CD1c-positive myeloid dendritic cell (primary cell): ENCODE data around the gene ASPDH.
A peak's percentile ranks its signal among the peaks of the same experiment; 100 is the strongest.

ENCODE experiments used
- DNase-seq: peaks from one replicate; pipeline ENCODE4 v3.0.0-alpha.2; 2016; ENCODE audit errors: extremely low spot score

Gene ASPDH

DNA sequence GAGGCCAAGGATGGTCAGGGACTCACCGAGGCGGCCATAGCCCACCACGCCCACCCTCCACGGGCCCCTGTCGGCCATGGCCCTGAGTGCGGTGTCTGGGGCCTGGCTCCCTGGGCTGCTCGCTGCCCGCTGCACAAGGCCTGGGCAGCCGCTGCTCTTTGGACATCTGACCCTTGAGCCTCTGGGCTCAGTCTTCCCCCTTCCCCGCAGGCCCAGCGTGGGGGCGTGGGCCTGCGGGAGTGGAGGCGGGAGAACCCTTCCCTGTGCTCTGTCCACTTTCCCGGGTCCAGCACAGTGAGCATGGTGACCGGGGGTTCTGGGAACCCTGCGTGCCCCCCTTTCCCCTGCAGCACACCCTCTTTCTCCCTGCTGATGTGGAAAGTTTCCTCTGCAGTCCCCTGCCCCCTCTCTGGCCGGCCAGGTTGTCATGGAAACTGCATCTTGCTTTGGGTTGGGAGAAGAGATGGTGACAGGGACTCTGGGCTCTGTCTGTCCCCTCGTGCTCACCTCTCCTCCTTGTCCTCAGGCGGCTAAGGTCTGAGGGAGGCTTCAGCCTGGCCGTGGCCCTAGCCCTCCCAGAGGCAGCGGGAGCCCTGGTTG lies at the start of gene ASPDH:
Gene ASPDH, minus strand, starts transcription at position 168 of the 600 bp plus-strand sequence. Its CDS starts 90 bp downstream, at position 78.
- no peak for DNase-seq

DNA sequence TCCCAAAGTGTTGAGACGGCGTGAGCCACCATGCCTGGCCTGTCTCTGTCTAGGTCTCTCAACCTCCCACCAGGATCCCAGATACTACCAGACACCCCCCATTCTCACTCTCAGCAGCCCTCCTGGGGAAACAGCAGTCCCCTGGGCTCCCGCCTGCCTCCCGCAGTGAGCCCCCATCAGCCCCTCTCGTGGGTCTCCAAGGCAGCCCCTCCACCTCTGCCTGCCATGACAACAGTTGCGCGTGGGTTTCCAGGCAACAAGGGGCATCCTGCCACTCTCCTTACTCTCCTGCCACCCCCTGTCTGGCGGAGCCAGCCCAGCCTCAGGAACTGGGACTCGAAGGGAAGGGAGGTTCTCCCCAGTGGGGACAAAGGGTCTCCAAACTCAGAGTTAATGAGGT lies 49.3 kb upstream of the ASPDH start:
- DNase-seq, result no peak

DNA sequence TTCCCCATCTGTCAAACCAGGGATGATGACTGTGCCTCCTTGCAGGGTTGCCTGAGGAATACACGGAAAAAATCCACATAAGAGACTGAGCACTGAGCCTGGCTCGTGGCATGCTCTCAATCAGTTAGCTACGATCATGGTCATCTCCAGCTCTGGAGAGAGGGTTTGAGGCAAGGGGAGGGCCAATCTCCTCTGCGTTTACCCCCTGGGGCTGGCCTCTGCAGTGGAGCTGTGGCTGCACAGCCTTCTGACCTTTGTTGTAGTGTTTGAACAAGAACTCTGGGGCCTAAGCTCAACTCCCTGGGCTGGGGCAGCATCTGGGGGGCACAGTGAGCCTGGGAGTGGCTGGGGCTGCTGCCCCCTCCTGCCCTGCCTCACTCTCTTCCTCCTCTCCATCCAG lies 48.6 kb upstream of the ASPDH start:
- DNase-seq, result no peak

DNA sequence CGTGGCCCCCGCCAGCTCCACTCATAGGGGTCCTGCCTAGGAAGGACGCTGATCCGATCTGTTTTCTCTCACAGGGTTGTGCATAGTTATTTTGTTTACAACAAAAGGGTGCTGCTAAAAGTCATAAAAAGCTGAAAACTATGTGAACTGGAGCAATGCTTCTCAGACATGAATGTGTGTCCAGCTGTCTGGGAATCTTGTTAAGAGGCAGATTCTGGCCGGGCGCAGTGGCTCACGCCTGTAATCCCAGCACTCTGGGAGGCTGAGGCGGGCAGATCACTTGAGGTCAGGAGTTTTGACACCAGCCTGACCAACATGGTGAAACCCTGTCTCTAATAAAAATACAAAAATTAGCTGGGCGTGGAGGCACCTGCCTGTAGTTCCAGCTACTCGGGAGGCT lies 45.9 kb upstream of the ASPDH start:
- DNase-seq, result no peak

DNA sequence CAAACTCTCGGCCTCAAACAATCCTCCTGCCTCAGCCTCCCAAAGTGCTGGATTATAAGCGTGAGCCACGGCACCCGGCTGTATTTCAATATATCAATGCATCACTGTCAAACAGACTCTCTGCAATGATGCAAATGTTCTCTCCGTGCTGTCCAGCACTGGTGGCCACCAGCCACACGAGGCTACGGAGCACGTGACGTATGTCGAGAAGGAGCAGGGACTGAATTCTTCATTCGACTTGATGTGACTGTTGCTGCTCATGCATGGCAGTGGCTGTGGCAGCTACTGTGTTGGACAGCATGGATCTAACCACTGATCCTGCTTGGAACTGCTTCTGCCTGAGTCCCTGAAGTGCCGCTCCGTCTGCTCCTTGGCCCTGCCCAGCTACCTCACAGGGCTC lies 44.7 kb upstream of the ASPDH start:
- no peak for DNase-seq

DNA sequence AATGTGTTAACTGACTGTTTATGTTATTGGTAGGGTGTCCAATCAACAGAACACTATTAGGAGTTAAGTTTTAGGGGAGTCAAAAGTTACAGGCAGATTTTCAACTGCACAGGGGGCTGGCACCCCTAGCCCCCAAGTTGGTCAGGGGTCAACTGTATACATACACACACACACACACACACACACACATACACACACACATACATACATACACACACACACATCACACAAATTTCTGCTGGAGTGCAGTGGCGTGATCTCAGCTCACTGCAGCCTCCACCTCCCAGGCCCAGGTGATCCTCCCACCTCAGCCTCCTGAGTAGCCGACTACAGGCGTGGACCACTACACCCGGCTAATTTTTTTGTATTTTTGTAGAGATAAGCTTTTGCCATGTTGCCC lies 44.3 kb upstream of the ASPDH start:
- DNase-seq, result no peak

DNA sequence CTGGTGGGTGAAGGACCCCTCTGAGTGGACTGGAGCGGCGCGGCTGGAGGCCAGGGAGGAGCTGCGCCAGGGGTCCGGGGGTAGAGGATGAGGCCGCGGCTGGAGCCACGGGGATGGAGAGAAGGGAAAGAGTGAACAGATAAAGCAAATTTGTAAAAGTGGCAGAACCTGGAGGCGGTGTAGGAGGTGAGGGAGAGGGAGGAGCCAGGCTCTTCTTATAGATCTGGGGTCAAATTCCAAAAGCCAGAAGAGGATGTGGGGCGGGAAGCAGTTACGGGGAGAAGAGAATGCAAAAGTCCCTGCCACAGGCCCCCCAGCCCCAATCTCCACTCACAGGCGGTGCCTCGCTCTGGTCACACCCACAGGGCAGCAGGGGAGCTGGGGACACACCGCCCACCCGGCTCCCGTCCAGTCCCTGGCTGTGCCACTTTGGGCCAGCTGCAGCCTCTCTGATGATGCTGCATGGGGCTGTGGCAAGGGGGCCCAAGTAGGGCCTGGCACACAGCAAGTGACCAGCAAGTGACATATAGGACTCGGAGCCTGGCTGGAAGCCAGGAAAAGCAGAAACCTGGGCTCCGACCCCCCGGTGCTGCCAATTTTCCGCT lies 43.4 kb upstream of the ASPDH start:
- DNase-seq, result no peak

DNA sequence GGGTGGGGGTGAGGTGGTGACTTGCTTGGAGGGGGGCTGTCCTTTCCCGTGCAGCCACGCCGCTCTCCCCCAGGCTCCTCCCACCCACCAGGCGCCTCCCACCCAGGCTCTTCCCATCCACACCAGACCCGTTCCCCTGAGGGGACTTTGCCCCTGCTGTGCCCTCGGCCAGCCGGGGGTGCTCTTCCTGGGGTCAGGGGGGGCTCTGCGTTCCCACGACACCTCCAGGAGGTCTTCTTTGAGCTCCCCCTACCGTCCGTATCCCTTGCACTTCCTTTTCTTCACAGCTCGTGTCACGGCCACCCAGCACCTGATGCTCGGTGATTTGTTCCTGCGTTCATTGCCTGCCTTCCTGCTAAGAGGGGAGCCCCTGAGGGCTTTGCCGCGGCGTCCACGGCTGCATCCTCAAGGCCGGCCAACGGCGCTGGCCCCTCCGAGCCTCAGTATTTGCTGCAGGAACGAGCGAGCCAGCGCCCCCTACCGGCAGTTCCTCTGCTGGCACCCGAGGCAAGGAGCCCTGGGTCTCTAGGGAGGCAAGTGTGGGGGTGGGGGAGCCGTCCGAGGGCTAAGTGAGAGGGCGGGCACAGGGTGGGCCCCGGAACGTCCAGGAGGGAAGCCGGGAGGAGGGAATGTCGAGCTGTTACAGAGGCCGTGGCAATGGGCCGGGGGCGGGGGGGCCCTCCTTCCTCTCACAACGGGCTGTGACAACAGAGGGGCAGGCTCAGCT lies 42.7 kb upstream of the ASPDH start:
- DNase-seq, result peak; percentile 72

DNA sequence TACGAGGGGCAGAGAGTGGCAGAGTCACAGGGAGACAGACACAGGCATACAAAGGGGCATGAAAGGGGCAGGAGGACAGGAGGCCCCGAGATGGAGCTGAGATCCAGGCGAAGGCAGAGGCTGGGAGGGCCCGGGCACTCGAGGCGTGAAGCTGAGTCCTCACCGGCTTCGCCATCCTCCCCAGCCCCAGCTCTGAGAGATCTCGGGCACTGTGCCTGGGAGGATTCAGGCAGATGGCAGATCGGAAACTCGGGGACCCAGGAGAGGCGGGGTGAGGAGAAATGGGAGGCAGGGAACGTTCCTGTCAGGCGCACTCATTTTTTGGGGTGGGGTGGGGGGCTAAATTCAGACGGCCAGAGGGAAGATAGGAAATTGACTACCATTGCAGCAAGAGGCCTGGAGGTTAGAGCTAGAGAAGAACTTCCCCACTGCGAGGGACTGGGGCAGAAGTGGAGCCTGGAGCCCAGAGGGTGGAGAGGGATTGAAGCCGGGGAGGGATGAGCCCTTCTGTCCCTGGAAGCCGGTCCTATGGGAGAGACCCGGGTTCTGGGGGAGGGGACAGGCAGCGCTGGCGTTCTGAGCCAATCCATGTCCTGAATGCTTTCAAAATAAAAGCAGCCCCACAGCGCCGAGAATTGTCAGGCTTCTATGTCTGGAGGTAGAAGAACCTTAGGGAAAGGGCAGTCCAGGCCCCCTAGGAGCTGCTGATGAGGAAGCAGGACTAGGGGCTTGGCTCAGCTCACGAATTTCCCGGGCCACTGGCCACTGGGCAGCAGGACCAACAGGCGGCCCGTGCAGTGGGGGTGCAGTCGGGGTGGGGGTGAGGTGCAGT lies 42.0 kb upstream of the ASPDH start:
- DNase-seq, result no peak

DNA sequence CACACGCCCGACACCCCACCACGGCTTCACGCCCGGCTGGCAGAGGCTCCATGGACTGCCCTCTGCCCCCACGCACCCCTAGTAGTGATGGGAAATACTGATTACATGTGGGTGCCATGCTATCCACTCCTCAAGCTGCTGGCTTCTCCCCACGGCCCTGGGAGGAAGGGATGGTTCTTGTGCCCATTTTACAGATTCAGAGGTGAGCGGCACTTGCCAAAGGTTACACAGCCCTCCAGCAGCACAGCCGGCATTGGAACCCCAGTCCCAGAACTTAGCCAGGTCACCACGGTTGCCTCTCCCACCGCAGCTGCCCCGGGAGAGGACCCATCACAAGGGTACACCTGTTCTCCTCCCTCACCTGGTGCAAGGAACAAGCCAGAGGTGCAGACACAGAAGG lies 41.3 kb upstream of the ASPDH start:
- DNase-seq, result no peak

DNA sequence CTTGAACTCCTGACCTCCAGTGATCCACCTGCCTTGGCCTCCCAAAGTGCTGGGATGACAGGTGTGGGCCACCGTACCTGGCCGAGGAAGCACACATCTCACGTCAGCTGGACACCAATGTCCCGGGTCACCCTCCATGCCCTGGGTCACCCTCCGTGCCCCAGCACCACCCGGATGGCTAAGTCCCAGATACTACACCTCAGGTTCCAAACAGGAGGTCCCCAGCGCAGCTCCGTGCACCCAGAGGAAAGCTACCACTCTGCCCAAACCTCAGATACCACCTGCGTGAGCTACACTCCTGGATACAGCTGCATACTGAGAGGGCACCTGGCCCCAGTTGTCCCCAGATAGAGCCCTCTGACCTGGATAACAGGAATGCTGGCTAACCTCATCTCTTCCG lies 40.5 kb upstream of the ASPDH start:
- DNase-seq, result no peak

DNA sequence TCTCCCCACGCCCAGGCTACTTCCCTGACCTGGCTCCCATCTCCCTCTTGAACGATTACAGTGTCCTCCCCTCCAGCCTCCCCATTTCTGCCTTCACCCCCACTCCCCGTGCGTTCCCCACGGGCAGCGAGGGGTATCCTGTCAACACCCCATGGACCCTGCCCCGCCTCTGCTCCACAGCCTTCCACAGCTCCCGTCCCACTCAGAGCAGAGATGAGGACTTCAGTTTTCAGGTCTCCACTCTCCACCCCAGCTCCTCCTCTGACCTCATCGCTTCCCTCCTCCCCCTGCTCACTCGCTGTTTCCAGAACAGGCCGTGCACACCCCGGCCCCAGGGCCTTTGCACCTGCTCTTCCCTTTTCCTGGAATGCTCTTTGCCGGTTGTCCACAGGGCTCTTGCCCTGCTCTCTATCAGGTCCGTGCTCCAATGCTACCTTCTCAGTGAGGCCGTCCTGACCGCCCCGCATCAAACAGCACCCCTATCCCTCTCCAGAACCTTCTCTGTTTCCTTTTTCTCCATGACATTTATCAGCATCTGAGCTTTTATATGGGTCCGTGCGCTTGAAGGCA lies 39.5 kb upstream of the ASPDH start:
- no peak for DNase-seq

DNA sequence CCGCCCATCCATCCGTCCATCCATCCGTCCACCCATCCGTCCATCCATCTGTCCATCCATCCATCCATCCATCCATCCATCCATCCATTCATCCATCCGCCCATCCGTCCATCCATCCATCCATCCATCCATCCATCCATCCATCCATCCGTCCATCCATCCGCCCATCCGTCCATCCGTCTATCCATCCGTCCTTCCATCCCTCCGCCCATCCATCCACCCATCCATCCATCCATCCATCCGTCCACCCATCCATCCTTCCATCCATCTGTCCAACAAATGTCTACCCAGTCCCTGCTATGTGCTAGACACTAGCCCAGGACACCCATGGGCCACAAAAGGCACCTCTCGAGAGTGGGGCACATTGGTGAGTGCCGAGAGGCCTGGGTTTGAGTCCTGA lies 38.8 kb upstream of the ASPDH start:
- DNase-seq, result no peak

DNA sequence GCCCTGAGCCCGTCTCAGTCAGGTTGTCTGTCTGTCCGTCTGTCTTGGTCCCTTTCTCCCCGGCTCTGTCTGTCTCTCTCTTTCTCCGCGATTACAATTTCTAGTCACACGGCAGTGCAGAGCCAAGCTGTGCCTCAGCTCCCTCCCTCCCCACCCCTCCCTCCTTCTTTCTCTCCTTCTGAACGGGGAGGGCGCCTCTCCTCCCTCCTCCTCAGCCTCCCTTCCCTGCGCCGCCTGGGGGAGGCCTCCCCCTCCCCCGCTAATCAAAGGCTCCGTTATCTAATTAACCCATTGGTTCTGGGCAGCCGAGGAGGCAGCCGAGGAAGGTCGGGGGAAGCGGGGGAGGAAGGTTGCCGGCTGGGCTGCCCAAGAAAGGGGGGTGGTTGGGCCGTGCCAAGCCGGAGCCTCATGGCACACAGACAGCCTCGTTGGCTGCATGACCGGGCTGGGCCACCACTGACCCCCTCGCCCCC lies 38.0 kb upstream of the ASPDH start:
- no peak for DNase-seq

DNA sequence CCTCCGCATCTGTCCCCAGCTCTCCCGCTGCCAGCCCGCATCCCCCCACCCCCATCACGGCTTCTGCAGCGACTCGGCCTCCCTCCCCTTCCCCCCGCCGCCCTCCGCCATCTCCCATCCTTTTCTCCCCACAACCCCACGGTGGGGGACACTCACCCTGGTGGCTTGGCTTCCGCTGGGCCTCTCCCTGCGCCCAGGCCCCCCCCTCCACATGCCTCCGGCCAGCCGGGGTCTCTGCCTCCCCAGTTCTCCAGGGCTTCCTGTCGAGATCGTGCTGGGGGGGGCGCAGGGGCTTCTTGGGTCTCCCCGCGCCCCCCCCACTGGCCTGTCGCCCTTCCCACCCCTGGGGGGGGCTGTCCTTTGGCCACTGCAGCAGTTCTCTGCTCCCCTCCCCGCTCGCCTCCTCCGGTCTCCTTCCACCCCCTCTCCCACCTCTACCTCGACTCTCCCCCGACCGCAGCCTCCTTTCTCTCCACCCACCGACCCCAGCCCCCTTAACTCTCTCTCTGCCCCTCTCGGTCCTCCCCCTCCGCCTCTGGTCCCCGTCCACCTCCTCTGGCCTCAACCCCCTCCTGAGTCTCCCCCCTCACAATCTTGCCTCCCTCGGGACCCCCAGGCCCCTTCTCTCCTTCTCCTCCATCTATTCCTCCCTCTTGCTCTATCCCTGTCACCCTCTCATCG lies 37.5 kb upstream of the ASPDH start:
- DNase-seq, result no peak

DNA sequence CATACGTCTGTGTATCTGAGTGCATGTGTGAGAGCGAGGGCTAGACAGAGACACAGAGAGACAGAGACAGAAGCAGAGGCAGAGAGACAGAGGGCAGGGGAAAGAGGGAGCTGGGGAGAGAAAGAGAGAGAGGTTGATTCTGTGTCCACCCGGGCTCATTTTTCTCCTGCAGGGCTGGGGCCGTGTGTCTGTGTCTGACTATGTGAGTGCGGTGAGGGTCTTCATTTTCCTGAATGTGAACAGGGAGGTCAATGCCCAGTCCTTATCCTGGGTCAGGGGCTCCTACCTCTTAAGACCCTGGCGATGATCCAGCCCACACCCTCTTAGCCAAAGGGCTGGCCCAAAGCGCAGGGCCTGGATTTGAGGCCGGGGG lies 36.9 kb upstream of the ASPDH start:
- DNase-seq, result no peak

DNA sequence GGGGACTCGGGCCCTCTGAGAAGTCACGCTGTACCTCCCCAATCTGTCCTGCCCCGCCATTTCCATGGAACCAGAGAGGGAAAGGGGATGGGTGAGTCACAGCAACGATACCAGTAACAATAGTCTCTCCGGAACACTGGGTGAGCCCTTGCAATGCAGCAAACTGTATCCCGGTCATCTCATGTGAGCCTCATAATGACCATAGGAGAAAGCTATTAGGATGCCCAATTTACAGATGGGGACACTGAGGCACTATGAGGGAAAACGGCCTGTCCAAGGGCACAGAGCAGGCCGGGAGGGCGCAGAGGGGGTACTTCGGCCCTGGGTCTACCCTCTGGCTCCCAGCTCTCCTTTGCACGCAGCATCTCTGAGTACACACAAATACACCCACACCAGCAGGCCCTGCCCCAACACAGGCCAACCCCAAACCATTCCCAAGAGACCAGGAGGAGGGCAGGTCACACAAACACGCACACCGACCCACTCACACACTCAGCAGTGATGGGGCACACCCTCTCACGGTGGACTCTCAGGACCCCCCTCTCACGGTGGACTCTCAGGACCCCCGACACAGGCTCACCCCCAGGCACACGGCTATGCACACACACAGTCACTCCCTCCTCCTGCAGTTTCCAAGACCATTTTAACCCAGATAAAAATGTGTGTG lies 36.3 kb upstream of the ASPDH start:
- DNase-seq, result no peak

DNA sequence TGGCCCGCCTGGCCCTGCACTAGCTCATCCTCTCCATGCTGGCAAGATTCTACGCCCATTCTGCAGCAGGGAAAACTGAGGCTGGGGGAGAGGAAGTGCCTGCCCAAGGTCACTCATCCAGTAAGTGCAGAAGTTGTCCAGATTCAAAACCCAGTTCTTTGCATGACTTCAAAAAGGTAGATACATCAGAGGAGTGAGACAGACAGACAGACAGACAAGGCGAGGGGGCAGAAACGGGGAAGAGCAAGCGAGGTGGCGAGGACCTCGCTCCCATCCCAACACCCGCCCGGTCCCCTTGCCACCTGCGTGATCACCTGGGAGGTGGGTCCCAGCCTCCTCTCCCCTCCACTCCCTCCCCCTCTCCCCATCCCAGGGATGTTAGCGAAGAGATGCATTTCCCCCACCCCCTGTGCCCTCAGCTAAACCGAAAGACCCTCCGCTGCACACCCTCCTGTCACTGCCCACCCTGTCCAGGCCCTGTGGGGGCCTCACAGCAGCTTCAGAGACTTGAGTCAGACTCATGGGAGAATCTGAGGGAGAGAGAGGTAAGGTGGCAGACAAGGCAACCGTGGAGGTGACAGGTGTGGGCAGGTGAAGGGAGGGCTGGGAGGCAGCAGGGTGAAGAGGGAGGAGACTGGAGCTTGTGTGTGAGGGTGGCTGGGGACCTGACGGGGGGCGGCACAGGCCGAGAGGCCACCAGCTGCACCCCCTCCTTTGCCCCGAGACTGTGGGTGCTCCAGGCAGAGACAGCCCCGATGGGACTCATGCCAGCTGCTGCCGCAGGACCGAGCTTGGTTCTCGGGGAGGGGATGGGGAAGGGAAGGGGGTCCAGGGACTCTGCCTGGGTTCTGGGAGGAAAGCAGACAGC lies 35.6 kb upstream of the ASPDH start:
- no peak for DNase-seq

DNA sequence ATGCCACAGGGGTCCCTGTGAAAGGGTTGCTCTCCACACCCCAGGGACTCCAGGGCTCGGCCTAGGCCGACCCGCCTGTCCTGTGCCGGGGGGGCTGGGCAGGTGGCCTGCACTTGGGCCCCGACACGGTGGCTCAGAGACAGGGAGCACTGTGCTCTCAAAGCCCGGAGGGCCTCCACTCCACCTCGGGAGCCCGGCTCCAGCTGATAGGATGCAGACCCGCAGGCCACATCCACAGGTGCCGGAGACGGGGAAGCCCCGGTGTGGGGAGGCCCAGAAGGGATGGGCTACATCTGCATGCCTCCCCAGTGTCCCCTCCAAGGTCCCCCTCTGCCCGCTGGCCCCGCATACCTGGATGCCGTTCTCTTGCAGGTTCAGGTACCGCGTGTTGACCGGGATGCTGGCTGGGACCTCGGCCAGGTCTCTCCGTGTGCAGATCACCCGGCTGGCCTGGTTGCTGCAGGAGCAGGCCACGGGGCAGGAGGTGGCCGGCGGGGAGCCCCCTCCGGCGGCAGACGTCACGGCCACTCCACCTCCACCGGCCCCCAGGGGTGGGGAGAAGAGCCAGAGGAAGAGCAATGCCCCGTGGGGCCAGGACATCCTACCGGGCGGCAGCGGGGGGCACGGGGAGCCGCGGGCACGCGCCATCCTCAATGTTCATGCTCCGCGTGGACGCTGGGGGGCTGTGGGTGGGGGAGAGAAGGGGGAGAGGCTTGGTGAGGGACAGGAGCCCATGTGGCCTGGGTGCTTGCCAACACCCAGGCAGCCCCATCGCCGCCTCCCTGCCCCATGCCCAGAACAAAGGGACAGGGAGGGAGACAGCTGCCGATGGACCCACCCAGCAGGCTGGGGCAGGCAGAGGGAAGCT lies 34.7 kb upstream of the ASPDH start:
- no peak for DNase-seq
